ENCODE measurements around the gene MINDY1. TPM values are rescaled to one million over a fixed set of nuclear protein-coding genes. Genes with fewer than 3 reads are reported as not detected.

Gene MINDY1, protein sequence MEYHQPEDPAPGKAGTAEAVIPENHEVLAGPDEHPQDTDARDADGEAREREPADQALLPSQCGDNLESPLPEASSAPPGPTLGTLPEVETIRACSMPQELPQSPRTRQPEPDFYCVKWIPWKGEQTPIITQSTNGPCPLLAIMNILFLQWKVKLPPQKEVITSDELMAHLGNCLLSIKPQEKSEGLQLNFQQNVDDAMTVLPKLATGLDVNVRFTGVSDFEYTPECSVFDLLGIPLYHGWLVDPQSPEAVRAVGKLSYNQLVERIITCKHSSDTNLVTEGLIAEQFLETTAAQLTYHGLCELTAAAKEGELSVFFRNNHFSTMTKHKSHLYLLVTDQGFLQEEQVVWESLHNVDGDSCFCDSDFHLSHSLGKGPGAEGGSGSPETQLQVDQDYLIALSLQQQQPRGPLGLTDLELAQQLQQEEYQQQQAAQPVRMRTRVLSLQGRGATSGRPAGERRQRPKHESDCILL
- polyA plus RNA-seq (2011; rRNA removed) (9.7 and 13.0 TPM in 2 replicates), polyA minus RNA-seq (2011; rRNA and poly(A)+ RNA removed) (12.4 and 13.7 TPM in 2 replicates)

DNA sequence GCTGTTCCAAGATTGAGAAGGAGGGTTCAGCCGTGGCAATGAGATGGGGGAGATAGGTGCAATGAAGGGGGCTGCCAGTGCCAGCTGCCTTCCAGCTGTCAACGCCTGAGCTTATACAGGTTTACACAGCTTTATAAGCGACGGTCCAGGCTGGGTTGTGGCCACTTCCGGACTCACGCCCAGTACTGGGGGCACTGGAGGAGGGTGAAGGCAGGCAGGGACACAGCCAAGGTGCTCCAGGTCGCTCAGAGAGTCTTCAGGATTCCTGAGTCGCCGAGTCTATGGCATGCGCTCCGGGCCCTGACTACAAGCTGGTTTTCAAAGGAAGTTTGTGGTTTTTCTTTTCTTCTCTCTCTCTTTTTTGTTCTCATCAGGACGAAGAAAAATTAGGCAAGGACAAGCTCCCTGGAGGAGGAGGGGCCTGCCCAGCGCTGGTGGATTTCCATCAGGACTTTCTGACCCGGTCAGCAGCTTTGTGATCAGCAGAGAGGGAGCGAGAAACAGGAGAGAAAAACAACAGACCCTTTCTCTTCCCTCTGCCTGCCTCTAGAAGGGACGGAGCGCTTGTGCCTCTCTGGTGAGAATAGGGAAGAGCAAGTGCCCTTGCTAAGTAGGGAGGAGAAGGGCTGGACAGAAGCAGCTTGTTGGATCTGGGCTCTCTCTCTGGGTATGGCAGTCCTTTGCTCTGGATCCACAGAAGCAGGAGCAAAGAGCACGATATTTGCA lies at the start of gene MINDY1:
MINDY1 (minus strand) TSS at position 576 of the 726 bp plus-strand sequence. CDS start 4,285 bp downstream, outside the sequence.
- Histone ChIP-seq H3K4me3 (ENCODE audit: low read depth, low read length) (peak within 1 kb of the TSS; percentile 48), H3K27me3 (ENCODE audit: control insufficient read depth, insufficient read depth, low read length) (no peaks in the 10 kb centered on the region), H3K36me3 (ENCODE audit: control insufficient read depth, insufficient read depth, low read length) (peaks cover 4% of the 10 kb centered on the region)
- POLR2A ChIA-PET, result interaction anchor here (0.6 kb wide), 3 partner anchors 21 to 198 kb away, joined by 3 to 8 read pairs (median 3); partner anchors contain the start of genes CERS2 and CTSK
- TF ChIP-seq, protein P1, sequence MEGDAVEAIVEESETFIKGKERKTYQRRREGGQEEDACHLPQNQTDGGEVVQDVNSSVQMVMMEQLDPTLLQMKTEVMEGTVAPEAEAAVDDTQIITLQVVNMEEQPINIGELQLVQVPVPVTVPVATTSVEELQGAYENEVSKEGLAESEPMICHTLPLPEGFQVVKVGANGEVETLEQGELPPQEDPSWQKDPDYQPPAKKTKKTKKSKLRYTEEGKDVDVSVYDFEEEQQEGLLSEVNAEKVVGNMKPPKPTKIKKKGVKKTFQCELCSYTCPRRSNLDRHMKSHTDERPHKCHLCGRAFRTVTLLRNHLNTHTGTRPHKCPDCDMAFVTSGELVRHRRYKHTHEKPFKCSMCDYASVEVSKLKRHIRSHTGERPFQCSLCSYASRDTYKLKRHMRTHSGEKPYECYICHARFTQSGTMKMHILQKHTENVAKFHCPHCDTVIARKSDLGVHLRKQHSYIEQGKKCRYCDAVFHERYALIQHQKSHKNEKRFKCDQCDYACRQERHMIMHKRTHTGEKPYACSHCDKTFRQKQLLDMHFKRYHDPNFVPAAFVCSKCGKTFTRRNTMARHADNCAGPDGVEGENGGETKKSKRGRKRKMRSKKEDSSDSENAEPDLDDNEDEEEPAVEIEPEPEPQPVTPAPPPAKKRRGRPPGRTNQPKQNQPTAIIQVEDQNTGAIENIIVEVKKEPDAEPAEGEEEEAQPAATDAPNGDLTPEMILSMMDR (IDR thresholded peaks at IDR 0.05; ENCODE audit: insufficient read depth, low read depth, low read length), result peak; percentile 75
- CTCF ChIA-PET, result interaction anchor here (0.6 to 4.9 kb wide), 20 partner anchors 10 to 431 kb away, joined by 3 to 64 read pairs (median 4); partner anchors contain the start of genes ANXA9, C1orf56 and CDC42SE1
- peak; percentile 48 for DNase-seq (ENCODE audit: low read depth)

DNA sequence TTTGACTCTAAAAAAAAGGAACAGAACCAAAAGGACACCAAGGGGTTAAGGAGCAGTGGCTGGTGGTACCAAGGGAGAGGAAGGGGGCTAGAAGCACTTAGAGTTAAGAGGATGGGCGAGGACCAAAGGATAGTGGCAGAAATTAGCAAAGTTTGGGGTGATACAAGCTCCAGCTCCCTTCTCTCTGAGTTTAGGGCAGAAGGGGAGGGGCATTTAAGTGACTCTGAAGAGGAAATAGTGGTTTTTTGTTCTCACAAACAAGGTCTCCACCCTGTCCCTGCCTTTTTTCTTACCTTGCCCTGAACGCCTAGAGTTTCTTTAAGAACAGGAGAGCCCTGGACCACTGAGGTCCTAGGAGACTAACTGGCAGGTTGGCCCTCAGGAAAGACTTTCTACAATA lies 49.4 kb upstream of the MINDY1 start:
- no peak for DNase-seq (ENCODE audit: low read depth)
- POLR2A ChIA-PET, result no interaction called here
- Histone ChIP-seq H3K4me3 (ENCODE audit: low read depth, low read length) (no peak overlapping the region), H3K27me3 (ENCODE audit: control insufficient read depth, insufficient read depth, low read length) (no peaks in the 10 kb centered on the region), H3K36me3 (ENCODE audit: control insufficient read depth, insufficient read depth, low read length) (peaks cover 21% of the 10 kb centered on the region)
- CTCF ChIA-PET, result no interaction called here
- TF ChIP-seq, protein P1 (IDR thresholded peaks at IDR 0.05; ENCODE audit: insufficient read depth, low read depth, low read length), result no peak

DNA sequence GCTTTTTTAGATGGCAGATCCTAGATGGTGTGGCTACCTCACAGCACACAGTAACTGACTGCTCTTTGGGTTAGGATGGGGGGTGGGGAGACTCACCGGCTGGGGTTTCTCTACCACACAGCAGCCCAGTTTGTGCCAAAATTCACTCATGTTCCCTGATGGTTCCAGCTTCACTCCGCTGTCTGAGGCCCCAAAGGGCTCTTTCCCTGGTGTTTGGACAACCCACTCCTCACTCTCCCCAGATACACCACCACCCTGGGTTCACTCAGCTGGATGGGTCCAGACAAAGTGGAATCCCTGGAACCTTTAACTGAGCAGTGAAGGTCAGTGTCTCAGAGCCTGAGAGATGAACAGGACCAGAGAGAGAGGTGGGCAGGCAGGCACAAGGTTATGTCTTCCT lies 48.9 kb upstream of the MINDY1 start:
- CTCF ChIA-PET, result interaction anchor here (0.9 kb wide), 1 partner anchor 50 kb away, joined by 3 read pairs; no protein-coding TSS in a partner anchor
- TF ChIP-seq, protein P1 (IDR thresholded peaks at IDR 0.05; ENCODE audit: insufficient read depth, low read depth, low read length), result no peak
- POLR2A ChIA-PET, result no interaction called here
- Histone ChIP-seq H3K36me3 (ENCODE audit: control insufficient read depth, insufficient read depth, low read length) (peaks cover 21% of the 10 kb centered on the region), H3K4me3 (ENCODE audit: low read depth, low read length) (no peak overlapping the region), H3K27me3 (ENCODE audit: control insufficient read depth, insufficient read depth, low read length) (no peaks in the 10 kb centered on the region)
- DNase-seq (ENCODE audit: low read depth), result no peak

DNA sequence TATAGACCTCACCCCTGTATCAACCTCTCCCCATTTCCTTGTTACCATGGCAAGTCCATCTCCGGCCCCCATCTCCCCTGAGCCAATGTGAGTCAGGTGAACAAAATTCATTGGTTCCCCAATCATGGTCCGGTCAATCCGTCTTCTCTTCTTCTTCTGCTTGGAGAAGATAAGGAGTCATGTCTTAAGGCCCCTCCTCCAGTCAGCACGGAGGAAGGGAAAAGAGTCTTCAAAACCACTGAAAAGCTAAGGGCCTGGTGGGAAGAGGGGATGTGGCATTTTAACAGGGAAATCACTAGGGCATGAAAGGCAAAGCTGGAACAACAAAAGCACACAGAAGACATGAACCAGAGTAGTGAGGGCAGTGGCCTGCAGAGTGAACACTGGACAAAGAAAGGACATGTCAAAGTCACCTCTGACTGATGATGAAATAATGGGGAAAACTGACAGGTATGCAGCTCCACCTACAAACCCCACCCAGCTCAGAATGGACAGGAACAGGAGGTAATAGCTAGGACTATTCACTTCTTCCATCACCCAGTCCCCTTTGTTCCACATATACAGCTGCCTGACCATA lies 48.4 kb upstream of the MINDY1 start:
- DNase-seq (ENCODE audit: low read depth), result no peak
- H3K4me3 ChIP-seq (ENCODE audit: low read depth, low read length), result no peak overlapping the region
- H3K27me3 ChIP-seq (ENCODE audit: control insufficient read depth, insufficient read depth, low read length), result no peaks in the 10 kb centered on the region
- ChIA-PET CTCF (interaction anchor here (0.9 kb wide), 1 partner anchor 49 kb away, joined by 3 read pairs; no protein-coding TSS in a partner anchor), POLR2A (no interaction called here)
- peaks cover 21% of the 10 kb centered on the region for H3K36me3 ChIP-seq (ENCODE audit: control insufficient read depth, insufficient read depth, low read length)
- TF ChIP-seq, protein P1 (IDR thresholded peaks at IDR 0.05; ENCODE audit: insufficient read depth, low read depth, low read length), result no peak
